HG03520 (cell line): ENCODE results near the gene MYH6.
"Not testable (repeated sequence)": the region's sequence is repeated elsewhere in the genome, so short reads cannot be mapped to it uniquely, and the experiment has no call there.

Source experiments
- ATAC-seq: cut with Tn5 transposase; IDR thresholded peaks from one replicate; pipeline ENCODE4 v1.9.1; 2021; ENCODE audit warnings: mild to moderate bottlenecking, moderate library complexity; ENCODE audit not compliant: unreplicated experiment

The MYH6 gene

GRCh38 chr14:23399591-23399990 is 8.5 kb downstream of the MYH6 start:
- no peak for ATAC-seq

- ATAC-seq = no peak
Measured at GRCh38 chr14:23399136-23399535, 8.9 kb downstream of the MYH6 start.

GRCh38 chr14:23398348-23398747 is 9.7 kb downstream of the MYH6 start:
- ATAC-seq = no peak

- ATAC-seq = no peak
Measured at GRCh38 chr14:23396781-23397407, 11.2 kb downstream of the MYH6 start.

- no peak for ATAC-seq
Measured at GRCh38 chr14:23396126-23396525, 11.9 kb downstream of the MYH6 start.

GRCh38 chr14:23392613-23393012 is 15.5 kb downstream of the MYH6 start:
- no peak for ATAC-seq

GRCh38 chr14:23389871-23390270 is 18.2 kb downstream of the MYH6 start:
- not testable (repeated sequence) for ATAC-seq

GRCh38 chr14:23389396-23389795 is 18.7 kb downstream of the MYH6 start:
- ATAC-seq = no peak

- no peak for ATAC-seq
Measured at GRCh38 chr14:23388996-23389395, 19.1 kb downstream of the MYH6 start.

- no peak for ATAC-seq
Measured at GRCh38 chr14:23387916-23388882, 19.9 kb downstream of the MYH6 start.

GRCh38 chr14:23386999-23387398 is 21.1 kb downstream of the MYH6 start:
- ATAC-seq = no peak

GRCh38 chr14:23386266-23386657 is 21.8 kb downstream of the MYH6 start:
- not testable (repeated sequence) for ATAC-seq

- ATAC-seq = no peak
Measured at GRCh38 chr14:23385642-23386265, 22.3 kb downstream of the MYH6 start.

- no peak for ATAC-seq
Measured at GRCh38 chr14:23385244-23385641, 22.8 kb downstream of the MYH6 start.

- no peak for ATAC-seq
Measured at GRCh38 chr14:23384364-23385080, 23.6 kb downstream of the MYH6 start.

- no peak for ATAC-seq
Measured at GRCh38 chr14:23382731-23383440, 25.2 kb downstream of the MYH6 start.

- ATAC-seq = no peak
Measured at GRCh38 chr14:23382276-23382675, 25.8 kb downstream of the MYH6 start.

- no peak for ATAC-seq
Measured at GRCh38 chr14:23381871-23382270, 26.2 kb downstream of the MYH6 start.

GRCh38 chr14:23380976-23381375 is 27.1 kb downstream of the MYH6 start:
- ATAC-seq = no peak

GRCh38 chr14:23380197-23380914 is 27.7 kb downstream of the MYH6 start:
- ATAC-seq = no peak
